ENCODE measurements around the gene RC3H1.
"Not testable (repeated sequence)": the region's sequence is repeated elsewhere in the genome, so short reads cannot be mapped to it uniquely, and the experiment has no call there.

The RC3H1 gene

GRCh38 chr1:173948594-173948993 is 73.6 kb downstream of the RC3H1 start:
- no peak for DNase-seq (ENCODE audit: low read depth)

GRCh38 chr1:173946380-173946921 is 75.7 kb downstream of the RC3H1 start:
- DNase-seq (ENCODE audit: low read depth) = no peak

- no peak for DNase-seq (ENCODE audit: low read depth)
Observed at GRCh38 chr1:173937062-173937461, 85.1 kb downstream of the RC3H1 start.

GRCh38 chr1:173934440-173934839 is 87.7 kb downstream of the RC3H1 start:
- DNase-seq (ENCODE audit: low read depth) = no peak

GRCh38 chr1:173930541-173930940 is 91.6 kb downstream of the RC3H1 start:
- not testable (repeated sequence) for DNase-seq (ENCODE audit: low read depth)

- DNase-seq (ENCODE audit: low read depth) = no peak
Observed at GRCh38 chr1:173925306-173926242, 96.6 kb downstream of the RC3H1 start.

GRCh38 chr1:173920861-173921260 is 101.3 kb downstream of the RC3H1 start:
- DNase-seq (ENCODE audit: low read depth) = no peak

GRCh38 chr1:173917635-173918493 is 104.3 kb downstream of the RC3H1 start:
- DNase-seq (ENCODE audit: low read depth) = no peak

GRCh38 chr1:173917149-173917548 is 105.0 kb downstream of the RC3H1 start, which contains the start of gene SERPINC1:
SERPINC1 (minus strand) TSS chr1:173917327; CDS start chr1:173917259, 68 bp downstream.
- DNase-seq (ENCODE audit: low read depth) = no peak

- no peak for DNase-seq (ENCODE audit: low read depth)
Observed at GRCh38 chr1:173916667-173917066, 105.5 kb downstream of the RC3H1 start.

GRCh38 chr1:173915596-173915995 is 106.6 kb downstream of the RC3H1 start:
- DNase-seq (ENCODE audit: low read depth) = no peak

GRCh38 chr1:173914366-173914871 is 107.7 kb downstream of the RC3H1 start:
- DNase-seq (ENCODE audit: low read depth) = no peak

- DNase-seq (ENCODE audit: low read depth) = no peak
Observed at GRCh38 chr1:173913111-173913510, 109.0 kb downstream of the RC3H1 start.

GRCh38 chr1:173903827-173904531 is 118.2 kb downstream of the RC3H1 start:
- DNase-seq (ENCODE audit: low read depth) = no peak

- DNase-seq (ENCODE audit: low read depth) = no peak
Observed at GRCh38 chr1:173900992-173901391, 121.2 kb downstream of the RC3H1 start.

- no peak for DNase-seq (ENCODE audit: low read depth)
Observed at GRCh38 chr1:173900427-173900826, 121.7 kb downstream of the RC3H1 start.

GRCh38 chr1:173894189-173894588 is 128.0 kb downstream of the RC3H1 start:
- no peak for DNase-seq (ENCODE audit: low read depth)

GRCh38 chr1:173893611-173894010 is 128.5 kb downstream of the RC3H1 start:
- DNase-seq (ENCODE audit: low read depth) = no peak

- DNase-seq (ENCODE audit: low read depth) = no peak
Observed at GRCh38 chr1:173889885-173890284, 132.3 kb downstream of the RC3H1 start.

GRCh38 chr1:173888749-173889148 is 133.4 kb downstream of the RC3H1 start:
- DNase-seq (ENCODE audit: low read depth) = no peak

- no peak for DNase-seq (ENCODE audit: low read depth)
Observed at GRCh38 chr1:173887627-173888026, 134.5 kb downstream of the RC3H1 start.
